ENCODE measurements around the gene ENGASE. TPM values are rescaled to one million over a fixed set of nuclear protein-coding genes. Genes with fewer than 3 reads are reported as not detected.
A peak's percentile ranks its signal among the peaks of the same experiment; 100 is the strongest.

Gene ENGASE
- total and polyA plus RNA-seq, 2 experiments from 2014 or later, result 5.1 to 8.4 TPM

DNA sequence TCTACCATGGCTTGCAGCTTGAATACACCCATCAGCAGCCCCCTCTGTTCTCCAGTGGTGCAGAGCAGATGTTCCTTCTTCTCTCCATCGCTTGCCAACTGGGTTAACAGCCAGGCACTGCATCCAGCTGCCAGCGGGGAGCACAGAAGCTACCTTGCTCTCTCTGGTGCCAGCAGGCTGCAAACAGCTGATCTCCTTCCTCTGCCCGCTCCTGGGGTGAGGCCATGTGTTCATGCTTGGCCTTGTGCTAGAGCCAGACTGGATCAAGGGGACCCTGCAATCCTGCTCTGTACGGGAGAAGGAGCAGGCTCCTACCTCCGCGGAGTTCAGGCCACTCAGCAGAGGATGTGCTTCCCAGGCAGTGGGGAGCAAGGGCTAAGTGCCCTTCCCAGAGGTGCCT lies 24.1 kb upstream of the ENGASE start:
- H3K79me2 ChIP-seq (ENCODE audit: insufficient read depth), result no peaks in the 10 kb centered on the region
- H3F3A ChIP-seq (ENCODE audit: insufficient read depth), result peaks cover 9% of the 10 kb centered on the region; the same call in 1 of the 2 replicates
- TF ChIP-seq EZH2 (IDR thresholded peaks at IDR 0.05; ENCODE audit: insufficient read depth, poor library complexity, severe bottlenecking) (no peak), EZH2phosphoT487 (IDR thresholded peaks at IDR 0.05; ENCODE audit: insufficient read depth, low read depth) (no peak)
- H3K9me3 ChIP-seq (ENCODE audit: low read depth), result peaks cover 5% of the 10 kb centered on the region
- no peaks in the 10 kb centered on the region for H3K4me1 ChIP-seq (ENCODE audit: insufficient read depth)
- no peaks in the 10 kb centered on the region for H3K27me3 ChIP-seq (replicated peaks; ENCODE audit: insufficient read depth)
- H2AFZ ChIP-seq, result no peak overlapping the region
- H4K20me1 ChIP-seq (ENCODE audit: insufficient read depth), result no peaks in the 10 kb centered on the region
- H3K36me3 ChIP-seq (ENCODE audit: low read depth), result no peaks in the 10 kb centered on the region
- H3K9ac ChIP-seq, result no peak overlapping the region
- no peak overlapping the region for H3K27ac ChIP-seq
- H3K4me2 ChIP-seq (ENCODE audit: unreplicated experiment), result no peak overlapping the region
- 85 to 90% methylated on average over 6 of the region's 6 CpGs for WGBS, 2 experiments (ENCODE audit: low coverage in 1 of 2, low lambda C conversion rate in 2 of 2, missing lambda C conversion rate in 2 of 2)
- in situ Hi-C loops (cut with MboI), result no loop called here
- DNase-seq, result no peak
- no peak overlapping the region for H3K4me3 ChIP-seq
- no peaks in the 10 kb centered on the region for H3K9me2 ChIP-seq (ENCODE audit: insufficient read depth)

DNA sequence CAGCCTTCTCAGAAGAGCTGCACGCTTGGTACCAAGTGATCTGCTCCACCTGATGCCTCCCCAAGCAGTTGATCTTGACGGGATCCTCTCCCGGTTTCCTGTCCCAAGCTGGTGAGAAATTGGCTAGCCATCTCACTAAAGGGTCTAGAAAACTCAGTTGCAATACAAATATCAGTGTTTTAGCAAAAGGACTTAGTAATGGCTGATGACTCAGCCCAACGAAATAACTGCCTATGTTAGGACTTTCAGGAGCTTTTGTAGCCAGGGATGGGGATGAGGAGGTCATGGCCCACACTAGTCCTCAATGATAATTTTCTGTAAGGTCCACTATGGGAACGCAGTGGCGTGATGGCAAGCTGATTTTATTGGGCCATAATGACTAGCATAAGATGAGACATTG lies 23.3 kb upstream of the ENGASE start:
- Histone ChIP-seq H3K36me3 (ENCODE audit: low read depth) (no peaks in the 10 kb centered on the region), H4K20me1 (ENCODE audit: insufficient read depth) (no peaks in the 10 kb centered on the region), H3K9ac (no peak overlapping the region), H2AFZ (no peak overlapping the region), H3K4me2 (ENCODE audit: unreplicated experiment) (no peak overlapping the region), H3K9me3 (ENCODE audit: low read depth) (peaks cover 5% of the 10 kb centered on the region), H3F3A (ENCODE audit: insufficient read depth) (peaks cover 9% of the 10 kb centered on the region; the same call in 1 of the 2 replicates), H3K27me3 (replicated peaks; ENCODE audit: insufficient read depth) (no peaks in the 10 kb centered on the region), H3K27ac (no peak overlapping the region), H3K79me2 (ENCODE audit: insufficient read depth) (no peaks in the 10 kb centered on the region), H3K9me2 (ENCODE audit: insufficient read depth) (no peaks in the 10 kb centered on the region), H3K4me1 (ENCODE audit: insufficient read depth) (no peaks in the 10 kb centered on the region), H3K4me3 (no peak overlapping the region)
- DNase-seq, result peak; percentile 45
- in situ Hi-C loops (cut with MboI), result no loop called here
- TF ChIP-seq EZH2 (IDR thresholded peaks at IDR 0.05; ENCODE audit: insufficient read depth, poor library complexity, severe bottlenecking) (no peak), EZH2phosphoT487 (IDR thresholded peaks at IDR 0.05; ENCODE audit: insufficient read depth, low read depth) (no peak)
- WGBS, 2 experiments (ENCODE audit: low coverage in 1 of 2, low lambda C conversion rate in 2 of 2, missing lambda C conversion rate in 2 of 2), result 69 to 70% methylated on average over 6 of the region's 6 CpGs

DNA sequence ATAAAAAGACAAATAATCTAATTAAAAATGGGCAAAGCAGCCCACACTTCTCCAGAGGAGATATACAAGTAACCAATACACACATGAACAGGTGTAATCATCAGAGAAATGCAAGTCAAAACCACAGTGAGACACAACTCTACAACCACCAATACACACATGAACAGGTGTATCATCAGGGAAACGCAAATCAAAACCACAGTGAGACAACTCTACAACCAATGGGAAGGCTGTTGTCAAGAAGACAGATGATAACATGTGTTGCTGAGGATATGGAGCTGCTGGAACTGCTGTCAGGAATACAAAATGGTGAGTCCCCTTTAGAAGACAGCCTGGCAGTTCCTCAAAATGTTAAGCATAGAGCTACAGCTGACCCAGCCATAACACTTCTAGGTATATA lies 22.5 kb upstream of the ENGASE start:
- H3K4me3 ChIP-seq, result no peak overlapping the region

DNA sequence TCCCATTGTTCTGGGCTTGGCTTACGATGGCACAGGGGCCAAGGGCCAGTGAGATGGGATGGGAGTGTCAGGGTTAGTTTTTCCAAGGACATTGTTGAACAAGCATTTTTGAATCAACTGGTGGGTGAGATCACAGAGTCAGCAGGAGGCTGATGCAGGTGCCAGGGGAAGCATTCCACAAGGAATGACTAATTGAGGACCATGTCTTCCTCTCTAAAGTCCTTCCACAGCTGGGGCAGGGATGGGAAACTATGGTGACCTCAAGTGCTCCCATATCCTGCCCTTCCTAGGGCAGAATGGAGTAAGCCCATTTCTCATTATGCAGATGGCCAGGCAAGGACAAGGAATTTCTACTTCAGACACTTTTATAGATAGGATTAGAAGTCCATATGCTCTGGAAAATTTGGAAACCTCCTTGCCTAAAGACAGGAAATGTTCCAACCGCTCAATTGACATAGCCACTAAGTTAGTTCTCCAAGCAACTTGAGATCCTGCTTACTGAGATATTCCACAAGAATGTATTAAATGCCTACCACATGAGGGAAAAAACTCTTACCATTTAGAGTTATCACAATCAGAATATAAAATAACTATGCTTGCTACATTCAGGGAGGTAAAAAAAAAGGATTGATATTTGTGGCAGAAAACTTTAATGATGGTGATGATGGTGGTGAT lies 21.2 kb upstream of the ENGASE start:
- no peak overlapping the region for H3K9ac ChIP-seq
- no peaks in the 10 kb centered on the region for H3K27me3 ChIP-seq (replicated peaks; ENCODE audit: insufficient read depth)
- no peak overlapping the region for H2AFZ ChIP-seq
- H3K9me2 ChIP-seq (ENCODE audit: insufficient read depth), result no peaks in the 10 kb centered on the region
- peaks cover 5% of the 10 kb centered on the region for H3K9me3 ChIP-seq (ENCODE audit: low read depth)
- no peak overlapping the region for H3K4me3 ChIP-seq
- no peak overlapping the region for H3K27ac ChIP-seq
- peak; percentile 56 for DNase-seq
- H3K4me2 ChIP-seq (ENCODE audit: unreplicated experiment), result peak overlapping the region; percentile 4
- H3K79me2 ChIP-seq (ENCODE audit: insufficient read depth), result no peaks in the 10 kb centered on the region
- 48 to 50% methylated on average over 2 of the region's 2 CpGs for WGBS, 2 experiments (ENCODE audit: low coverage in 1 of 2, low lambda C conversion rate in 2 of 2, missing lambda C conversion rate in 2 of 2)
- H4K20me1 ChIP-seq (ENCODE audit: insufficient read depth), result no peaks in the 10 kb centered on the region
- no peak for TF ChIP-seq EZH2 (IDR thresholded peaks at IDR 0.05; ENCODE audit: insufficient read depth, poor library complexity, severe bottlenecking)
- TF ChIP-seq EZH2phosphoT487 (IDR thresholded peaks at IDR 0.05; ENCODE audit: insufficient read depth, low read depth), result no peak
- in situ Hi-C loops (cut with MboI), result no loop called here
- no peaks in the 10 kb centered on the region for H3K36me3 ChIP-seq (ENCODE audit: low read depth)
- no peaks in the 10 kb centered on the region for H3K4me1 ChIP-seq (ENCODE audit: insufficient read depth)
- peaks cover 9% of the 10 kb centered on the region; the same call in 1 of the 2 replicates for H3F3A ChIP-seq (ENCODE audit: insufficient read depth)

More for the DNA sequence above, 22.5 kb upstream of the ENGASE start:
- Histone ChIP-seq H3K79me2 (ENCODE audit: insufficient read depth) (no peaks in the 10 kb centered on the region), H3K4me2 (ENCODE audit: unreplicated experiment) (no peak overlapping the region), H2AFZ (no peak overlapping the region), H3F3A (ENCODE audit: insufficient read depth) (peaks cover 9% of the 10 kb centered on the region; the same call in 1 of the 2 replicates), H3K9me3 (ENCODE audit: low read depth) (peaks cover 5% of the 10 kb centered on the region), H3K9ac (no peak overlapping the region), H3K4me1 (ENCODE audit: insufficient read depth) (no peaks in the 10 kb centered on the region), H3K36me3 (ENCODE audit: low read depth) (no peaks in the 10 kb centered on the region), H3K27ac (no peak overlapping the region), H3K27me3 (replicated peaks; ENCODE audit: insufficient read depth) (no peaks in the 10 kb centered on the region), H4K20me1 (ENCODE audit: insufficient read depth) (no peaks in the 10 kb centered on the region), H3K9me2 (ENCODE audit: insufficient read depth) (no peaks in the 10 kb centered on the region)
- 39 to 57% methylated on average over 1 of the region's 1 CpG for WGBS, 2 experiments (ENCODE audit: low coverage in 1 of 2, low lambda C conversion rate in 2 of 2, missing lambda C conversion rate in 2 of 2)
- TF ChIP-seq EZH2phosphoT487 (IDR thresholded peaks at IDR 0.05; ENCODE audit: insufficient read depth, low read depth) (no peak), EZH2 (IDR thresholded peaks at IDR 0.05; ENCODE audit: insufficient read depth, poor library complexity, severe bottlenecking) (no peak)
- DNase-seq, result no peak
- in situ Hi-C loops (cut with MboI), result no loop called here
